Amniotic epithelial cell (primary cell): ENCODE results near the gene ADGRB3.

Experiments used
- DNase-seq: peaks from one replicate; pipeline ENCODE4 v3.0.0-alpha.2; 2010; ENCODE audit warnings: low read depth

The ADGRB3 gene

DNA sequence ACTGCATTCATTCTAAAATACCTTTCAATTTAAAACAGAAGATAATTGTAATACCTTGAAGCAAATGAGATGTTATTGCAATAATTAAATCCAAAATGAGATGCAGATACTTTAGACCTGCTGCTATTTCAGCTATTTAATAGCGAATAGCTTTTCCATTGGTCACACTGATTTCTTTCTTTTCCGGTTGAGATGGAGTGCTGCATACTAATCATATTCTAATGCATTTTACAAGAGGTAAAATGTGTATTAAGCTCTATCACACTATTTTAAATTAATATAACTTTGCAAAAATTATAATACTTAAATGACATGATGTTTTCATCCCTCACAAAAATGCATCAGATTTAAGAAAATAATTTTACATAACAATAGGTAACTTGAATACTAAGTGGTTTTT, 74.0 kb downstream of the ADGRB3 start:
- no peak for DNase-seq

- no peak for DNase-seq
These were observed 74.8 kb downstream of the ADGRB3 start for GRCh38 chr6:68709882-68710281.

GRCh38 chr6:68710496-68710895, 75.4 kb downstream of the ADGRB3 start:
- no peak for DNase-seq

DNA sequence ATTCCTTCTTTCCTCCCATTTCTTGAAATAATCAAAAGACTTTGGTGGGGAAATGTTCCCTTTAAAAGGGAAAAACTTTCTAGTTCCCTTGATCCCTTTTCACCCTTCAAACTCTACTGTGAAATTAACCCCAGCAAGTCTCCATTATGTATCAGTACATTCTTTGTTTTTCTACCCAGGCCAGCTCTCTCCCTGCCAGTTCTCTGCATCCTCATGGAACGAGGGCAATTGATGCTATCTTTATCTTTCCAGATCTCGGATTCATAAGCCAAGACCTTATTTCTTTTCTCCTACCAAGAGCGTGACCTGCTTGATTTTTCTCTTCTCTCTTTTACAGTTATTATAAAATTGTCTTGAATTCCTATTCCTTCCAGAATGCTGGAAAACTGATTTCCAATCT, 75.8 kb downstream of the ADGRB3 start:
- no peak for DNase-seq

DNA sequence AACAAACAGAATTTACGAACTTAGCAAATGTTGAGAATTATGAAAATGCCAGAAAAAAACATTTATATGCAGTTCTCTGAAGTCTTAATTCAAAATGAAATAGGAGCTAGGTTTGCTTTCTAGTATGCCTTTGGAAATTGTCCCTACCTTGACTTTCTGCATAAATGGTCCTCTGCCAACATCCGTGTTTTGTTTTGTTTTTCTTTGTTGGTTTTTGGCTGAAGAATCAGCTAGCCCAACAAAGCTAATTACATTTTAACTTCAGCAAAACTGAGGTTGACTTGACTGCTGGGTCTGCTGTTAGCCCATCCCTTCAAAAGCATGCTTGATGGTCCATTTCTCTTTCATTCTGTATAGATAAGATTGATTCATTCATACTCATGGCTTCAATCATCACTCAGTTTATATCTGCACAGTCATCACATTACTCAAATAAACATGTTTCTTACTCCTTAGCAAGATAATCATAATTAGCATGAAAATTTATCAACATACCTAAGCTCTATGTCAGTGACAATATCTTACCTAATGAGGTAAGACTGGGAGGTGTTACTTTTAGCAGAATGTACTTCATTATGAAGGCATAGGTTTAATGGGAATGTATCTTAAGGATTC, 76.4 kb downstream of the ADGRB3 start:
- no peak for DNase-seq

- no peak for DNase-seq
These were observed 81.5 kb downstream of the ADGRB3 start for GRCh38 chr6:68716620-68717019.

- DNase-seq: peak; percentile 0
These were observed 83.4 kb downstream of the ADGRB3 start for GRCh38 chr6:68718385-68719073.

GRCh38 chr6:68719761-68720160, 84.7 kb downstream of the ADGRB3 start:
- no peak for DNase-seq

DNA sequence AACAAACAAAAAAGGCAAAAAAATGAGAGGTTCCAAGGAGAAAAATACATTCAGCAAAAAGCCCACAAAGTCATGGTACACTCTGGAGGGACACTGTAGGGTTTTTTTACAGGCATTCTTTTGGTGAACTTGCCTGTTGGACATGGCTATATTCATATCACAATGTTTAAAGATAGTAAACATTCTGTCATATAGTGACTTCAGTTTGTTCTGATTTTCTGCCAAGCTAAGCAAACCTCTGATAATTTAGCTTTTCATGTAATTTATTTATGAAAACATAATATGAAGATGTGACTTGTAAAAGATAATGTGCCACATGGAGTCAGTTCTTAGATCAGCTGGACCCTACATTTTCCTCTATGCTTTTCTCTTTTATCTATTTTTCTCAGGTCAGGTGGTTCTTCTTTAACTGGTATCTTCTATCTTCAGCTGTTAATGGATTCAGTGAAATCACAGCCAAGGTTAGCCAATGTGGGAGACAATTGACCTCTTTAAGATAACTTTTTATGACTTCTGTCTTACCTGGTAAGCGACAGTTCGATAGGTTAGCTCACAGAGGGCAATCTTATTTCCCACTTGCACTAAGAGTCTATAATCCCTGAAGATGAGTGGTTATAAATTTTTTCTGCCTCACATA, 87.9 kb downstream of the ADGRB3 start:
- DNase-seq: no peak

DNA sequence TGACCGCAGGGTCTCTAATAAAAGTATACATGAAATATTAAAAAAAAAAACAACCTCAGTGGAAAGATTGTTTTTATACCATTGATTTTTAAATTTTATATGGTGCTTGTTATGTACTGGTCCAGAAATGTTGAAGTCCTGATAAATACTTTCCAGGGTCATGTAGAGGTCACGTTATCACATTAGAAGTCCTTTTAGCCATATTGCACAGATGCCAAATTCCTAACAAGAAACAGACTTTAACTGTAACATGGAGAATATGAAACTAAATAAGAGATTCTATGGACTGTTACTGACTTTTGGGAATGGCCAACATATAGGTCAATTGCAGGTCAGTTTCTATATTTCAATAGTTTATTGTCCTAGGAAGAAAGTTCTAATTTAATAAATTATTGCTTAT, 89.0 kb downstream of the ADGRB3 start:
- no peak for DNase-seq

- no peak for DNase-seq
These were observed 91.3 kb downstream of the ADGRB3 start for GRCh38 chr6:68726337-68726736.

DNA sequence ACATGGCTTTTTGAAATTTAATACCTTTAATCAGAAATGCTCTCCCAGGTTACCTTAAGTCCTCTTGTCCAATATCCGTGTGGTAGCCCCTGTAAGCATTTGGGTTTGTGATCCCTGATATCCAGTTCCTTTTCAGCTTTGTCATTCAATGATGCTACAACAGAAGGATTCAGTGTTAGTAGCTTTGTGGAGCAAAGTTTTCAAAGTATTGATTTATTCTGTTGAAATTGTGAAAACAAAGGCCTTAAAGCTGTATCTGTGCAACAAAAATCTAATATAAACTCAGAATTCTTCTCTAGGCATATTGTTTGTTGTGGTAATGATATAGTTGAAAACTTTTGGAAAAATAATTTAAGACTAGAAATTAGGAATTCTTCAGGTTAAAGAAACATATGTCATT, 91.9 kb downstream of the ADGRB3 start:
- DNase-seq: no peak

DNA sequence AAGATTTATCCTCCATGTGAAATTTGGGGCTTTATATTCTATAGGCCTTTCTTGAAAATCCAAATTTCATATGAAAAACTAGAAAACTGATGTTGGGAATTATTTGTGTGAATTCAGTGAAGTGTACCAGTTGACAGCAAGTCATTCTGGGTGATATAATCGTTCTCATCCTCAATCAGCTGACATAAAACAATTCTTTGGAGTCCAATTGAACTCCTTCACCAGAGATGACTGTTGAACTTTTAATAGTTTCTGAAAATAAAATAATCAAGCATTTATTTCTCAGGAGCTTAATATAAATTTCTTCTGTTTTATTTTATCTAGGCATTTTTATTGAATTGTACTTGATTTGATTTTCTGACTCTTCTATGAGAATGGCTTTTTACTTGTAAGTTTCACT, 92.6 kb downstream of the ADGRB3 start:
- no peak for DNase-seq

DNA sequence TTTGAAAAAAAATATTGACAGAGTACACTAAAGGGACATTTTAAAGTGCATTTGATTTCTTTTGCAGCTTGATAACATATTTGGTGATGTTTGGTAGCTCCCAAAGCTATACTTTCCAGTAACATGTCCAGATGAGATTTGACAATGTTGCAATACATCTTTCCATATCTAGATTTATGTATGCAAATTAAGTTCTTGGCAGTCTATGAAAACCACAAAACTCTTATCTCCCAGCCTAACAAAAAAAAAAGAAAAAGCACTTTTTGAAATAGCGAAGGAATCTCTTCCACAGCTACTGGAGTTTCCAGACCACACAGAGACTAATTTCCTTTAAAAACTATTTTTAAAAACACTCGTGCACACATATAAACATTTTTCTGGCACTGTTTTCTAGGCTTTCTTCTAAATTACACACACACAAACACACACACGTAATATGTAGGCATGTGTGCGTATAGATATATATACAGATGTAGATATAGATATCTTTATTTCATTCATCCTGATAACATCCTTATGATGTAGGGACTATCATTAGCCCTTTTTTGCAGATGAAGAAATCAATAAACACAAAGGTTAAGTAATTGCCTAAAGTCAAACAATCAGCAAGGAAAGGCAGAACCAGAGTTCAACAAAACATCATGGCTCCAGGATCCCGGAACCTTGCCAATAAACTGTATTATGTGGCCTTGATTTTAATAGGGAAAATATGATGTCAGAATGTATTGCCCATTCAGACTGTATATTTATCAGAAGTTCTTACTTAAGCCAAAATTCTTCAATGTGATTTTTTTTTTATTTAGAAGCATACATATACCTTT, 93.3 kb downstream of the ADGRB3 start:
- DNase-seq: peak; percentile 23

DNA sequence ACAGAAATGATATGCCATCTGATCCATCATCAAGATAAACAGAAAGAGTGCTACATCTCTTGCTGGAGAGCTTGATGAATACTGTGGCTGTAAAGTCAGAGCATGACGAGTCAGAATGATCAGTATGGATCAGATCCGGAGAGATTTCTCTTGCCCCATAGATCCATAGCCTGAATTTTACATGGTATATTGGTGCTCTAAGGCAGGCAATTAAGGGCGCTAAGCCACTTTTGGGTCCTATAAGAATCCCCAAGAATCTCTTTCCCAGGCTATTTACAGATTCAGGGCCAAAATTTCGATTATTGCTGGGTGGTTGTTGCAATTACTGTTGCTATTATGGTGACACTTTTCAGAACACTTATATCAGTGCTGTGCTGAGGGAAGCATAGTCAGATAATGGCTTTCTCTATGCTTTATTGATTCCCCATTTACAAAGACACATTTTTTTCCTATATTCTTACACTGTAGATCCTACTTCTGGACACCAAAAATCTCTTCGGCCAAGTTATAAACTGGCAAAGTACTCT, 94.4 kb downstream of the ADGRB3 start:
- no peak for DNase-seq

GRCh38 chr6:68730291-68731054, 95.4 kb downstream of the ADGRB3 start:
- no peak for DNase-seq

DNA sequence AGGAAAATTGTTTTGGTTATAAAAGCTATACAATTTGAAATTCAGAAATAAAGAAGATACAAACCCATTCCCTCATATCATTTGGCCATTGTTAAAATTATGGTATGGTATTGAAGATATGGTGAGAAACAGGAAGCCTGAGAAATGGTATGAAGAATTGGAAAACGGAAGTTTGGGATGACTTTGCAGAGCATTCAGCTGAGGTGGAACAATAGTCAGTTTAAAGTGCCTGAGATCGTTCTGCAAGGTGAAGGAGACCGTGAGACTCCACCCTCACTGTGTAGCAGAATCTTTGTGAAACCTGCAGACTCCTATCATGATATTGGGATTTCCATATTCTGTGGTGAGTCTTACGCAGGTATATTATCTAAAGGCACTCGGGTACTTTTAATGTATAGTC, 97.3 kb downstream of the ADGRB3 start:
- DNase-seq: no peak

DNA sequence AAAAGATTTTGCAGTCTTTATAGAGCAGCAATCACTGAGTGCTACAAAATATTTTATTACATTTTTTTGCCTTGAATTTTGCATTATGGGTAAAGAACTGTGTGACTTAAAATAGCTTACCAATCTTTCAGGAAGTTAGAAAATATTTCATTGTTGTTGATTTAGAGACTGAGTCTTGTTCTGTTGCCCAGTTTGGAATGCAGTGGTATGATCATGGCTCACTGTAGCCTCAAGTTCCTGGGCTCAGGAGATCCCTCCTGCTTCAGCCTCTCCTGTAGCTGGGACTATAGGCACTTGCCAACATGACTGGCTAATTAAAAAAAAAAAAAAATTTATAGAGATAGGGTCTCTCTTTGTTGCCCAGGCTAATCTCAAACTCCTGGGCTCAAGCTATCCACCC, 100.8 kb downstream of the ADGRB3 start:
- DNase-seq: no peak

DNA sequence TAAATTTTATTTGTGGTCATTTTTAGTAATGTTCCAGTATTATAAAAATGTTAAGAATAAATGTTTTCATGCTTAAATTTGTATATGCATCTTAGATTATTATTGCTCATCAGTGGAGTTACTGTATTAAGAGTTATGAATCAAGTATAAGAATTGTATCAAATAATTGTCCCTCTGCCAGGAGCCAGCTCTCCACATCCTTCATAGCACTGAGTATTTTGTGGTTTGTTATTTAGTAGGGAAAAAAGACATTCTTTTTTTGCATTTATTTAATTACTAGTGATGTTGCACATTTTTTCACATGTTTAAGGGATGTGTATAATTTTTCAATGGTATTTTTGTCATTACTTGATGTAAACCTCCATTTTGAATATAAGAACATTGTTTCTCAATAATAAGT, 102.0 kb downstream of the ADGRB3 start:
- no peak for DNase-seq

DNA sequence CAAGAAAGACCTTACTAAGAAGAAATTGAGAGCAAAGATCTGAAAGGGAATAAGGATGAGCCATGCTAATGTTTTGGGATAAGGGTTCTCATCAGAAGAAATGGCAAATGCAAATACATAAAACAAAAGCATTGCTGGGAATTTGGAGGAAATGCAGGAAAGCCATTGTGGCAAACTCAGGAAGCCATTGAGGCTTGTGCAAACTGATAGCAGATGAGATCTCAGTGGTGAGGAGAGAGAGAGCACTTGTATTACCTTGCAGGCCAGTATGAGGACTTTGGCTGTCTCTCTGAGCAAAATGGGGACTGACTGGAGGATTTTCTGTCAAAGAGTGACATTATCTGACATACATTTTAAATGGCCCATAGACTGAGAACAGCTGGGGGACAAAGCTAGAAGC, 103.0 kb downstream of the ADGRB3 start:
- DNase-seq: no peak

- DNase-seq: no peak
These were observed 105.9 kb downstream of the ADGRB3 start for GRCh38 chr6:68740828-68741500.
